PFSK-1 (cell line): Measurements from ENCODE around the gene TMEM59L.

Experiments used
- POLR2AphosphoS5 ChIP-seq: IDR thresholded peaks from 2 replicates; pipeline ENCODE4 v1.6.1; 2012; ENCODE audit warnings: low read depth, mild to moderate bottlenecking, control low read depth, low read length, moderate library complexity
- REST ChIP-seq, 2 experiments: IDR thresholded peaks; 2 replicates each; pipeline versions ENCODE4 v1.6.1 to v1.8.0; 2011 to 2012; ENCODE audit warnings: low read depth in 2 of 2, low read length in 2 of 2, control low read depth in 1 of 2, inconsistent platforms in 1 of 2, mild to moderate bottlenecking in 1 of 2, moderate library complexity in 1 of 2; ENCODE audit not compliant: insufficient read depth in 1 of 2
- SIN3A ChIP-seq: IDR thresholded peaks from 2 replicates; pipeline ENCODE4 v1.6.1; 2012; ENCODE audit warnings: mild to moderate bottlenecking, low read length, moderate library complexity, borderline replicate concordance; ENCODE audit not compliant: insufficient read depth
- TAF1 ChIP-seq: IDR thresholded peaks from 2 replicates; pipeline ENCODE4 v1.6.1; 2012; ENCODE audit warnings: low read length, control low read depth, borderline replicate concordance; ENCODE audit not compliant: insufficient read depth

GRCh38 chr19:18629166-18630088, 16.8 kb downstream of the TMEM59L start:
- TF ChIP-seq POLR2AphosphoS5 (no peak), REST (IDR thresholded peaks at IDR 0.05; ENCODE audit: insufficient read depth in 1 of 2, low read depth in 2 of 2, low read length in 2 of 2) (no peak), TAF1 (no peak), SIN3A (no peak)
